ENCODE results near the gene KIAA1671.

The KIAA1671 gene

DNA sequence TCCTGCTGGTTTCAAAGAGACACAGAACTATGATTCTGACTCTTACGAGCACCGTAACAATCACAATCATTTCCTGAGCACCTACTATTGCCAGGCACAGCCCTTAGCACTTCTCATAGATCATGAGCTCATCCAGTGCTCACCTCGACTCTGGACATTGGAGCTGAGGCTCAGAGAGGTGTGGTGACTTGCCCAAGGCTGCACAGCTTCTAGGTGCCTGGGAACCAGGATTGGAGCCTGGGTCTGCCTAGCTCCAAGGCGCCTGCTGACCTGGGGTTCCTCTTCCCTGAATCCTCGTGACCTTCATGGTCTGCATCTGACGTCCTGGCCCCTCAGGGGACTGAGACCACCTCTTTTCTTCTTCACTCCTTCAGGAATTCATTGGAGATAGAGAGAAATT is 196.5 kb downstream of the KIAA1671 start:
- DNase-seq = no peak

DNA sequence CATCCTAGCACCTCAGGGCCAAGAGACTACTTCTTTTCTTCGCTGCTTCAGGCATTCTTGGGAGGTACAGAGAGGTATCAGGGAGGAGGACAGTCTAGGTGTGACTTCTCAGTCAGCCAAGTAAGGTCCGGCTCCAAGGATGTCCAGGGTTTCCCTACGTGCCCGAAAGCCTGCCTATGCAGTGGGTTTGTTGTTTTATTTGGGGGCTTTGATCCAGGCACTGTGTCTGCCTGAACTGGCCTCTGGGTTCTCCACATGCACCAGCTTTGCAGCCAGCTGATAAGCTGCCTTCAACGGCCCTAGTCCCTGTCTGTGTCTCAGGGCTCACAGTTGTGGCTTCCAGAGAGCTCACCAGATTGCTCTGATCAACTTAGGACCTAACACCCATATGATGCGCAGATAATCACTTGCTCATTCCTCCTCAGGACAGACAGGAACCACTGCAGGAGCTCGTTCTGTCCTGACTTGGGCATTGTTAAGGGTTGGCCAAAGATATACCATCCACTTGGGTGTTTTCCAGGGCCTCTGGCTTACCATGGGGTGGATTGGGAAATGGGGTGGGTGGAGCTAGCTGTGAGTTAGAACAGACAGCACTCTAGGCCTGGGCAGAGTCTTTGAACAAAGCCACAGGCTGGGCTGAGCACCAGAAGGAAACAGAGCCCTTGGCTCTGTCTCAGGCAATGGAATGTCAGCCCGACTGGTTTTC is 201.6 kb downstream of the KIAA1671 start:
- no peak for DNase-seq

DNA sequence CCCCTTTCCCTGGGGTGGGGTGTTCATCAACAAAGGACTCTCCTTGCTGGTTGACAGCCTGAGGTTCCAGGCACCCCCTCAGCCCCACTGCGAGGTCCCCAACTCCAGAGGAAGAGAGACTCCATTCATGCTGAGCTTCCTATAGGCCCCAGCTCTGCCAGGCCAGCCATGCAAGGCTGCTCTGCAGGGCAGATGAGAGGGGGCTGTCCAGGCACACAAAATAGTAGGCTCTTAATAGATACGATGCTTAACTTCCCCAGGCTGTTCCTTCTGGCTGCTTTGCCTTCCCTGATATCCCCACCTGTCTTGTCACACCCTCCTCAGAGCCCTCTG is 202.1 kb downstream of the KIAA1671 start:
- no peak for DNase-seq

DNA sequence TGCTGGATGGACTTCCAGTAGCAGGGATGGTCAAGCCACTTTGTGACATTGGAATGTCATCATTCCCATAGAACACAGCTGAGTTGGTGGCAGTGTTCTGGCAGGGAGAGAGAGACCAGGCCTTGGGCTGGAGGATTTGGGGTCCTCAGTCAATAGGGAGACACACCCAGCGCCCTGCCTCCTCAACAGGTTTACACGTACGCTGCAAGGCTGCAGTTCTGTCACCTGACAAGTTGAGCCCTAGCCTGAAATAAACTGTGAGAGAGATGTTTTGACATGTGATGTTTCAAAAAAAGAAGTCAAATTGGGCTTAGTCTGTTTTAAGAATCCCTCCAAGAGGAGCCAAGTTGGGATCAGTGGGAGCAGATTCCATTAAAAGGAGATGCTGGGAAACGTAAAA is 204.2 kb downstream of the KIAA1671 start:
- no peak for DNase-seq

DNA sequence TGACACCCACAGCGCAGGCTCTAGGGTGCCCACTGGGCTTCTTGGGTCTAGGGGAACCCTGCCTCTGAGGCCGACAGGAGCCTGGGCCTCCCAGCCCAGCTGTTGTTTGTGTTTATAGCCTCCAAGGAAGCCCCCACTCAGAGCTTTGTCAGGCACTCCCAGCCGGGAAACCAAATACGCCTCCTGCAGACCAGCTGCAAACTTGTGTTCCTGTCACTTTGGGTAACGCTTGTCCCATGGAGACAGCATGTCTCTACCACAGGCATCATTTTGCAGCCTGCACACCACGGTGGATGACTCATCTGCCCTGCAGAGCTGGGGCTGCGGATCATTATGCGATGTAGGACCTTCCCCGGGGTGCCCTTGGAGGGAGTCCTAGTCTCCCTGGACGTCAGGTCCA is 206.5 kb downstream of the KIAA1671 start:
- no peak for DNase-seq

DNA sequence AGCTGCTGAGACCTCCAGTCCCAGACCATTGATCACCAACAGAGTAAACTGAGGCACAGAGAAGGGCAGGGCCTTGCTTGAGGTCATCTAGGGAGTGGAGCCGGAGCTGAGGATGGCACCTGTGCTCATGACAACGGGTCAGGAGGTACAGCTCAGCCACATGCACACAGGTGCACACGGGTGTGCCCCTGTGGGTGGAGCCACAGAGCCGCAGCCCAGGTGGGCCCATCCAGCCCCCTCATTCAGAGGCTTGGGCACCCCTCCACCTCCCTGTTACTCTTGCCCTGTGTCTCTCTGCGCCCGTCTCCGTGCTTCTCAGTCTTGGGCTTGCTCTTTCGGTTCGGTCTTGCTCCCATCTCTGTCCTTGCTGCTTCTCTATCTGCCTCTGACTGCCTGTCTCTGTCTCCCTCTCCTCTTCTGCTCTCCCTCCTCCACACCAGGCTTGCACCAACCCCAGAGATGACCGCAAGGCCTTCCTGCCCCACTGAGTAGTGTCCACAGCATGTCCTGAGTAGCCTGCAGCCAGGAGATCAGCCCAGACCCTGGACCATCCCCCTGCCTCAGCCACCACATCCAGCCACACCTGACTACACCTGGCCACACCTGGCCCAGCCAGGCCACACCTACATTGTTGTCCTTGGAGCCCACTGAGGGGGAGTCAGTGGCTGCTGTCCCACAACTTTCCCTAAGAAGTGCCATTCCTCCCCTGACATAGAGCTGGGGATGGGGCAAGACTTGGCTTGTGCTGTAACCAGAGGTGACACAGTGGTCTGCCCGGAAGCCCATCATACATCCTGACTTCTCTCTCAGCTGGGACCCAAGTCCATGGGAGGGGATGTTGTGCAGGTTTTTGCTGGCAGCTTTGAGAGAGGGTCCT is 207.8 kb downstream of the KIAA1671 start:
- DNase-seq = no peak

DNA sequence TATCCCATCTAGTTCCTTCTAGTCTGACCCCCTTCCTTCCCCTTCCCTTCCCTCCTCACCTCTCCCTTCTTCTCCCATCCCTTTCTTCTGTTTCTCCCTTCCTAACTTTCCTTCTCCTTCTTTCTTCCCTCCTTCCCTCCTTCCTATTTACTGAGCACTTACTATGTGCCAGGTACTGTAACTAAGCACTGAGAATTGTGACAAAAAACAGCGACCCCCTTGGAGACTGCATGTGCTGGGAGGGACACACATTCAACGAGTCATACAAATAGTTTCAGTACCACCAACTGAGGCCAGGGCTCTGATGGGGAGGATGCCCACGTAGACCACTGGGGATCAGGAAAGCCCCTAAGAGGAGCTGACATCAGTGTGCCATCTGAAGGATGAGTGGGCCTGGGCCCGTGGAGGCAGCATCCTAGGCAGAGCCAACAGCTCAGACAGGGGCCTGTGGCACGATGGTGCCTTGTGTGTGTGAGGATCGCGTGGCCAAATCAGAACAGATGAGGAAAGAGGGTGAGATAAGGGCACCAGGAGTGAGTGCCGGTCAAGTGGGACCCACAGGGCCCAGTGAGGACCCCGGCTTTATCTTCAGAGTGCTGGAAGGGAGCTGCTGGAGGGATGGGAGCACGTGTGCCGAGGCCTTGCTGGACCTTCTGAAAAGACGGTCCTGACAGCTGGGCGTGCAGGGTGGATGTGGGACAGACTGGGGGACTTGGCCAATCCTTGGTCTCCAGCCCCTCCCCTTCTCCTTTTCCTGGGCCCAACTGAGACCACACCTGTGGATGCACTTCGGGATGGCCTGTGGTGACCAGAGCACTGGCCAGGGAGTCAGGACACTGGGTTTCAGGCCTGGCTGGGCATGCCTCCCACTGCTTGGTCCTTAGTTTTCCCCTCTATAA is 208.8 kb downstream of the KIAA1671 start:
- DNase-seq = no peak

DNA sequence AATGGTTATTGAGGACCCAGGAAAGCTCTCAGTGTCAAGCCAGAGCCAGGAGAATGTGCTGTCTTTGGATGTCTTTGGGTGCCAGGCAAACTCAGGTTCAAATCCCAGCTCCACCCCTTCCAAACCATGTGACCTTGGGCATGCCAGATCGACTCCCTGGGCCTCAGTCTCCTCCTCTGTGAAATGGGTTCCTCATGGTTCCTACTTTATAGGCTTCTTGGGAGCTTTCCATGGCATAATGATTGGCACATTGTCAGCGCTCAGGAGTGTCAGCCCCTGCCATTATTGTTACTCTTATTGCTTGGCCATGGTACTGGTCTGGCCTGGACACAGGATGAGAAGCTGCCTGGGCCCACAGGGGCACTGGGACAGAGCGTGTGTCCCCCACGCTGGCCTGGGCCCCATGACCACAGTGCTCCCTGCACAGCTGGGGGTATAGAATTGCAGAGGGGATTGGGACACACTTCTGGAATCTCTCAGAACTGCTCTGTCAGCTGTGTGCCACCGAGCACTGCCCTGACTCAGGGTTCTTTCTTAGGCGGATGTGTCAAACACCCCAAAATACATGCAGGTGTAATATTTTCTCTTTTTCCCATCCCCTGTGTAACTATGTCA is 209.5 kb downstream of the KIAA1671 start:
- DNase-seq = no peak

DNA sequence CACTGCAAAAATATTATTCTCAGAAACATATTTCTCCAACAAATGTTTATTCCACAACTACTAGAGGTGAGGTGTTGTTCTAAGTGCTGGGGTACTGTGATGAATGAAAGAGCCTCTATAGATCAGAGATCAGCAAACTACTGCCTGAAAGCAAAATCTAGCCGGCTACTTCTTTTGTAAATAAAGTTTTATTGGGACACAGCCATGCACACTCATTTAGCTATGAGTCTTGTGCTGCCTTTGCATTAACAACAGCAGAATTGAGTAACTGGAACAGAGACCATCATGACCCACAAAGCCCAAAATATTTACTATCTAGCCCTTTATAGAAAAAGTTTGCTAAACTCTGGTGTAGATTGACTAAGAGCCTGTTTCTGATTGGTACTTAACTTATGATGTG is 210.0 kb downstream of the KIAA1671 start:
- no peak for DNase-seq

DNA sequence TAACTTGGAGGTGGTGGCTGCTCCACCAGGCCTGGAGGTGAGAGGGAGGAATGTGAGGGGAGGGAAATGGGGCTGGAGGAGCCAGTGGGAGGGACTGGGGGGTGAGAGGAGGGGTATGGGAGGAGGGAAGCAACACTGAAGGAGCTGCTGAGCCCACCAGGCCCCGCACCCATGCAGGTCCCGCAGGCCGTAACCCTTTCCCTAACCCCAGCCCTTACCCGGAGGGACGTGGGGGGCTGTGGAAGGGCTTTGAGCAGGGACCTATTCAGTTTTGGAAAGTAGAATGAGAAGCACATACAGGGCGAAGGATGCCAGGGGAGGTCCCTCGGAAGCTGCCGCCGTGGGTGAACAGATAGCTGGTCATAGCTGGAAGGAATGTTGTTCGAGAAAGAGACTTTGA is 213.3 kb downstream of the KIAA1671 start:
- DNase-seq = no peak

DNA sequence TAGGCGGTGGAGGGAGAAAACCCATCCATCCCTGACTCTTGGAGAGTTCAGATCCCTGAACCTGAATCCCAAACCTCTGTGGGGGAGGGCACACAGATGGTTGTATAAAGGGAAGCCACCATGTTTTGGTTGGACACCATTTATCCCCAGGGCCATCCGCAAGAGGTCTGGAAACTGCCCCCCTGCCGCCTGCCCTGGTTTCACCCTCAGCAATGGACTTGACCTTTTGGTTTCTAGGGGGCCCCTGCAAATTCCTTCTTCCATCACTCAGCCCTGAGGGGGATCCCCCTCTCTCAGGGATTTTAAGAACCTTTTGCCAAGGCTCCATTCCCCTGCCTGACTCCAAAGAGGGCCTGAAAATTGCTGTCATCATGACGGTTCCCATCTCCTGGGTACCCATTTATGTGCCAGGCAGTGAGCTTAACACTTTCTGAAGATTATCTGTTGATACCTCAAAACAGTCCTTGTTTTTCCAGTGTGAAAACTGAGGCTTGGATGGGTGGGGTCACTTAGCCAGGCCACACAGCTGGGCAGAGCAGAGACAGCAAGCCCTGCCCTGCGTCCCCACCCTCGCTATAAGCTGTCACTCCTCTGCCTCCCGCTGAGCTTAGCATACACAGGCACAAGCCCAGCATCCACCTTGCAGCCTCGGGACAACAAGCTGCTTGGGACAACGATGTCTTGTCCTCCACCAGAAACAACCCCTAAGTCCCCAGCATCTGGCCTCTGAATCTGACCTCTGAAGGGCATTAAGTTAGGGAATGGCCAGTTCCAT is 213.9 kb downstream of the KIAA1671 start:
- DNase-seq = no peak

DNA sequence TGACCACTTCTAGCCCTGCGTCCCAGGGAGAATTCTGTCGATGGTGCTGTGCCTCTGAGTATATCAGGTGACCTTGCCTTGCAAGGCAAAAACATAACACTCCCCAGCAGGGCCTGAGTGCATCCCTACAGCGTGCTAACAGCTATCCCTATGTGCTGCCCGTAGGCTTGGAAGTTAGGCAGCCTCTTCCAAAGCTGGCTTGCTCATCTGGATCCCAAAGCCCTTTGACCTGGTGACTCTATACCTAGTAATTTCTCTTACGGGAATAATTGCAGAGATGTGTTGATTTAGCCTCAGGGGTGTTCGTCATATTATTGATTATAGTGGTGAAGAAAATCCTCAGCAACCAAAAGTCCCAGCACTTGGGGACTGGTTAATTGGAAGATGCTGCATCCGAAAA is 214.6 kb downstream of the KIAA1671 start:
- no peak for DNase-seq

DNA sequence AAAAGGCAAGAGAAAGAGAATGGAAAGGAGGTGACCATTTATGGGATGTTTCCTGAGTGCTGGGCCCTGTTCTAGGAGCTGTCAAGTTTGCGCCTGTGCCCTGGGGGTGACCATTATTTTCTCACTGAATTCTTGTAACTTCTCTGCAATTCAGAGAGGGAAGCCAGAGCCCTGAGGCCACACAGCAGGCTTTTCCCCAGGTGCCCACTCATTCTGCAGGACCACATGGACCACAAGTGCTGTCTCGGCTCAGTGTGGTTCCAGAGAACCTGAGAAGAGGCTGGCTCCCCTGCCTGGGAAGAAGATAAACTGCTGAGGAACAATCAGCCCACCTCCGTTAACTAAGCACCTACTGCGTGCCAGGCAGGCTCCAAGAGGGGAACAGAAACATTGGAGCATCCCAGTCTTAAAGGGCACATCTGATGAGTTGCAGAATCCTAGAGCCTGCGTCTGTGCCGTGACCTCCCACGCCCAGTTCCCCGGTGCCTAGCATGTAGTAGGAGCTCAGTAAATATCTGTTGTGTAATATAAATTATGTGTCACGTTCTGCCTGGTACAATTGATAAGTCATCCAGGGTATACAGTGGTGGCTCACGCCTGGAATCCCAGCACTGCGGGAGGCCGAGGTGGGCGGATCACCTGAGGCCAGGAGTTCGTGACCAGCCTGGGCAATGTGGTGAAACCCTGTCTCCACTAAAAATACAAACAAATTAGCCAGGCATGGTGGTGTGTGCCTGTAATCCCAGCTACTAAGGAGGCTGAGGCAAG is 215.5 kb downstream of the KIAA1671 start:
- no peak for DNase-seq

DNA sequence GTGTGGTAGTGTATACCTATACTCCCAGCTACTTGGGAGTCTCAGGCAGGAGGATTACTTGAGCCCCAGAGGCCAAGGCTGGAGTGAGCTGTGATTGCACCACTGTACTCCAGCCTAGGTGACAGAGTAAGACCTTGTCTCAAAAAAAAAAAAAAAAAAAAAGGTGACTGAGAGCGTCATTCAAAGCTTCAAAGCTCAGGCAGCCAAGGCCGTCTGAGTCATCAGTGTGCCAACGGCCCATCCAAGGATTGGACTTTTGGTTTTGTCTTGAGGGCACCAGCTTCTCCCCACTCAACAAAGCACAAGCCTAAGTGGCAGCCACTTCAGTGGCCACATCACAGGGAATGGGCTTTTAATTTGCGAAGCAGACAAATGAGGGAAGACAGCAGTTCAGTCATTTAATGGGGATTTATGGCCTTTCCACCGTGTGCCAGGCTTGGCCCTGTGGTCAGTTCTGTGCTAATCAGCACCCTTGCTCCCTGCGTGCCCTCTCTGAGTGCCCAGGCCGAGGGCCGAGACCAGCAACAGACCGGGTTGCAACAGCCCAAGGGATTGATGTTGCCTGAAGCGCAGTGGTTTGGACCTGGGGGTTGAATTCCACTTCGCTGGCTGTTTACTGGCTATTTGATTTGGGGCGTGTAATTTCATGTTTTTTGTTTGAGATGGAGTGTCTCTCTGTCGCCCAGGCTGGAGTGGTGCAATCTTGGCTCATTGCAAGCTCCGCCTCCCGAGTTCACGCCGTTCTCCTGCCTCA is 216.9 kb downstream of the KIAA1671 start:
- no peak for DNase-seq

DNA sequence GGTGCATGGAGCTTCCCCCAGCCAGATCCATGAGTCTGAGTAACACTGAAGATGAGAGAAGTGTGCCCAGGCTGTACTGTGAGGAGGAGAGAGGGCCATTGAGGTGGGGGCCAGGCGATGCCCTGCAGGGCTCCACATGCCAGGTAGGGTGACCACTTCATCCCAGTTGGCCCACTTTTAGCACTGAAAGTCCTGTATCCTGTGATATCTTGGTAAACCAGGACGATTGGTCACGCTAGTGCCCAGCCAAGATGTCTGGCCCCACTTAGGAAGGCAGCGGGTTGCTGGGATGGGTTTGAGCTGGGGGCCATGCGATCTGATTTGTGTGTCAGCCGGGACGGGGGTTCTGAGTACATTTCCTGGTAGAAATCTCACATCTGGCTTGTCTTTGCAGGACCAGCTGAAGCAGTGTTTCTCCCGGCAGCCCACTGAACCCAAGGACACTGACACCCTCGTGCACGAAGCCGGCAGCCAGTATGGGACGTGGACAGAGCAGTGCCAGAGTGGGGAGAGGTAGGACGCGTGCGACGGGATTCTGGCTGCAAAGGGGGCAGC is 218.0 kb downstream of the KIAA1671 start:
- DNase-seq = no peak

DNA sequence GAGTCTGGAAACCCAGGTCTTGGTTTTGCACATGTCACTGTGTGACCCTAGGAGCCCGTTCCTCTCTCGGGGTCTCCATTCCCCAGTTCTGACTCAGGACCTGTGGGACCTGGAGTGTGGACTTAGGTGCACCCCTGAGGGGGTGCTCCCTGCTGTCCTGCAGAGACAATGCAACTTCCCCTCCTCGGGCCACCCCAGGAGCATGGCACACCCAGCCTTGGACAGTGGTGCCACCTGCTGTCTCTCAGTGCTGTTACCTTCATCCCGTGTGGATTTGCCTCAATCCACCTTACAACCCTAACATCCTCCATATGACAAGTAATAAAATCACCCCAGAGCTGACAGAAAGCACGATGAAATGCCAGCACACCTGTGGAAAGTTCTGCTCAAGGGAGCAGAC is 219.6 kb downstream of the KIAA1671 start:
- no peak for DNase-seq

DNA sequence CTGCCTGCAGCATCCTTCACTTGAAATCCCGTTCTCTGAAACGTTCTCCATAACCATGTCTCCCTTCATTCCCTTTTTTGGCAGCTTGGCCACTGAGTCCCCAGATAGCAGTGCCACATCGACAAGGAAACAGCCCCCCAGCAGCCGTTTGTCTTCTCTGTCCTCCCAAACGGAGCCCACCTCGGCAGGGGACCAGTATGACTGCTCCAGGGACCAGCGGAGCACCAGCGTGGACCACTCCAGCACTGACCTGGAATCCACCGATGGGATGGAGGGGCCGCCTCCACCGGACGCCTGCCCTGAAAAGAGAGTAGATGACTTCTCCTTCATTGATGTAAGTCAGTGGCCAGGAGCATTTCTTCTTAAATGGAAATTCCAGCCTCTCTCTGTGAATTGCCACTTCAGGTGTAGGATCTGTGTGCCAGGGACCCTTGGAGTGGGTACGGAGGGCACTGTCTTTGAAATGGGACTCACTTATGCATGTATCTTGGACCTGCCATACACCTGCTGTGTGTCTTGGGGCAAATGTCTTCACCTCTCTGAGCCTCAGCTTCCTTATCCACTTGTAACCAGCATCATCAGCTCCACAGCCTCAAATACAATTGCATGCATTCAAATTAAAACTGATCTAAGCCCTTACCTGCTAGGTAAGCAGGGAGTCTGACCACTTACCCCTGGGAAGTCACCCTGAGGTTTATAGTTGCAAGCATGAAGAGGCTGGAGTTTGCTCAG is 221.8 kb downstream of the KIAA1671 start:
- no peak for DNase-seq

DNA sequence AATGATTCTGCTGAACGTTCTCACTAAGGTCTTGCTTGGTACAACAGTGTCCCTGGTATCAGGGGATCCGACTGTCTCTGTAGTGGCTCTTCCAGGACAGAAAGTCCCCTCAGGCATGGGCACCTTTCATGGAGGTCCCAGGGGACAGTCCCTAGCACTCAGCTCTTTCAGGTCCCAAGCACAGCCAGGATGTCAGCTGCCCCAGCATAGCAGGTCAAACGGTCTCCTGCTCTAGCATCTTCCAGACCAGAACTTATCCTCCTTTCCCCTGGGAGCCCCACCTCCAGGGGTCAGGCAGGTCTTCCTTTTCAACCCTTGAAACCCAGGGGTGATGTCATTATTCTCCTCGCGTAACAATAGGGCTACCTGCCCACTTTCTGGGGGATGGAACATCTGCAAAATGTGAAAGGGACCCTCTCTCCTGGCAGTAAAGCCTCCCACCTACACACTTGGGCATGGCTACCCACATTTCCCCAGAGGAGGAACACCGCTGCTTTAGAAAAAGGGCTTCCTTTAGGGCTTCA is 222.4 kb downstream of the KIAA1671 start:
- no peak for DNase-seq

DNA sequence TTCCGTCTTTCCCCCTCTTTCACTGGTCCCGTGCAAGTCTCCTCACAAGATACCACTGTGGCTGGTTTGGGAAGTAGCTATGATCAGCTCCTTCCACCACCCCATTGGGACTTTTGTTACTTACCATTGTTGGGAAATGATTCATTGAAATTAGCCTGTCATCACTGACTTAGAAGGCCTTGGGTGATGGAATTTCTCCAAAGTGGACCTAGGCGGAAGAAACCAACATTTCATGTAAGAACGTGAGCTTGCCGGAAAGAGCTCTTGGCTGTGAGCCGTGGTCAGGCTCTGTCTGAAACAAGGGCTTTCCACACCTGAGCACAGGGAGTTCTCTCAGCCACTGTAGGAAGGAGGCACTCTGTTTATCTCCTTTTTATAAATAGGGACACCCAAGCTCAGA is 223.7 kb downstream of the KIAA1671 start:
- no peak for DNase-seq

All from CD4-positive, alpha-beta T cell treated with Interleukin-15 for 1 hour (primary cell).